ENCODE measurements around the gene NRXN3.

Gene NRXN3

GRCh38 chr14:79328863-79329262, 1158.7 kb downstream of the NRXN3 start:
- H3K36me3 ChIP-seq (ENCODE audit: control insufficient read depth in 2 of 2, insufficient read depth in 1 of 2, low read length in 2 of 2): no peaks in the 10 kb centered on the region
- H3K4me1 ChIP-seq (ENCODE audit: control insufficient read depth, insufficient read depth, low read length): peaks cover 46% of the 10 kb centered on the region
- TF ChIP-seq KLF7 (tag by site-specific recombination; IDR thresholded peaks at IDR 0.05; ENCODE audit: borderline replicate concordance) (no peak), BCL6B (tag by site-specific recombination; IDR thresholded peaks at IDR 0.05) (peak; percentile 59; the same call in 1 of the 2 replicates)
- ChIA-PET POLR2A (no interaction called here), CTCF (interaction anchor here (0.6 to 0.7 kb wide), 2 partner anchors 54 to 612 kb away, joined by 3 read pairs; no protein-coding TSS in a partner anchor)
- no peaks in the 10 kb centered on the region for H3K9me3 ChIP-seq (ENCODE audit: control insufficient read depth, insufficient read depth, low read depth, low read length)
- no peak overlapping the region for H3K27ac ChIP-seq (ENCODE audit: extremely low read depth, low read depth, low read length)
- H3K4me3 ChIP-seq (ENCODE audit: low read depth, low read length): no peak overlapping the region

DNA sequence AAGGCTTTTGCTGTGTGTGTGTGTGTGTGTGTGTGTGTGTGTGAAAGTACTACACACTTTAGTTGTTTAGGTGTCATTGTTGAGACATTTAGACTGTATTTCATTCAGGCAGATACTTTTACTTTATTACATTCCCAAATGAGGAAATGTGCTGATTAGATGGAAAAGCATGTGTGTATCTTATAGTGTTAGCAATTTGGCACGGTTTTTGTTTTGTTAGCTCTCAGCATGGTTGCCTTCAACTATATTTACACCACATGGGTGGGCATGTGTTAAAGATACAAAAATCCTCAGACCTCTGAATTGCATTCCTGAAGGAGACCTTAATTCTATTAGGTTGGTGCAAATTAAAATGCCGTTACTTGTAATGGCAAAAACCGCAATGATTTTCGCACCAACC, 1161.7 kb downstream of the NRXN3 start:
- H3K36me3 ChIP-seq (ENCODE audit: control insufficient read depth in 2 of 2, insufficient read depth in 1 of 2, low read length in 2 of 2): no peaks in the 10 kb centered on the region
- no peaks in the 10 kb centered on the region for H3K9me3 ChIP-seq (ENCODE audit: control insufficient read depth, insufficient read depth, low read depth, low read length)
- H3K4me1 ChIP-seq (ENCODE audit: control insufficient read depth, insufficient read depth, low read length): peaks cover 26% of the 10 kb centered on the region
- ChIA-PET CTCF (no interaction called here), POLR2A (no interaction called here)
- H3K27ac ChIP-seq (ENCODE audit: extremely low read depth, low read depth, low read length): no peak overlapping the region
- no peak overlapping the region for H3K4me3 ChIP-seq (ENCODE audit: low read depth, low read length)
- TF ChIP-seq ZNF843 (tag by site-specific recombination; IDR thresholded peaks at IDR 0.05): peak; percentile 59
- no peak for TF ChIP-seq ZSCAN16 (tag by site-specific recombination; IDR thresholded peaks at IDR 0.05)
- no peak for TF ChIP-seq ZNF341 (tag by site-specific recombination; IDR thresholded peaks at IDR 0.05; ENCODE audit: low read depth)
- TF ChIP-seq ZNF629 (tag by site-specific recombination; IDR thresholded peaks at IDR 0.05): no peak
- no peak for TF ChIP-seq ZNF639 (tag by site-specific recombination; IDR thresholded peaks at IDR 0.05)
- TF ChIP-seq ZNF701 (tag by site-specific recombination; IDR thresholded peaks at IDR 0.05): no peak
- TF ChIP-seq ZNF324 (tag by site-specific recombination; IDR thresholded peaks at IDR 0.05): no peak
- no peak for TF ChIP-seq BCL11A (tag by site-specific recombination; IDR thresholded peaks at IDR 0.05; ENCODE audit: low read depth)
- no peak for TF ChIP-seq ZNF76 (tag by site-specific recombination; IDR thresholded peaks at IDR 0.05; ENCODE audit: borderline replicate concordance, low read depth)
- no peak for TF ChIP-seq PRDM4 (tag by site-specific recombination; IDR thresholded peaks at IDR 0.05)
- TF ChIP-seq YY1 (tag by site-specific recombination; IDR thresholded peaks at IDR 0.05): no peak
- TF ChIP-seq ZNF302 (tag by site-specific recombination; IDR thresholded peaks at IDR 0.05; ENCODE audit: low read depth): no peak
- TF ChIP-seq ZNF292 (tag by site-specific recombination; IDR thresholded peaks at IDR 0.05; ENCODE audit: borderline replicate concordance, low read depth): no peak
- no peak for TF ChIP-seq ZNF544 (tag by site-specific recombination; IDR thresholded peaks at IDR 0.05)
- TF ChIP-seq, protein P1, sequence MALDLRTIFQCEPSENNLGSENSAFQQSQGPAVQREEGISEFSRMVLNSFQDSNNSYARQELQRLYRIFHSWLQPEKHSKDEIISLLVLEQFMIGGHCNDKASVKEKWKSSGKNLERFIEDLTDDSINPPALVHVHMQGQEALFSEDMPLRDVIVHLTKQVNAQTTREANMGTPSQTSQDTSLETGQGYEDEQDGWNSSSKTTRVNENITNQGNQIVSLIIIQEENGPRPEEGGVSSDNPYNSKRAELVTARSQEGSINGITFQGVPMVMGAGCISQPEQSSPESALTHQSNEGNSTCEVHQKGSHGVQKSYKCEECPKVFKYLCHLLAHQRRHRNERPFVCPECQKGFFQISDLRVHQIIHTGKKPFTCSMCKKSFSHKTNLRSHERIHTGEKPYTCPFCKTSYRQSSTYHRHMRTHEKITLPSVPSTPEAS (tag by site-specific recombination; IDR thresholded peaks at IDR 0.05): peak; percentile 43; the same call in 1 of the 2 replicates
- no peak for TF ChIP-seq ZNF521 (tag by site-specific recombination; IDR thresholded peaks at IDR 0.05)
- TF ChIP-seq INSM2 (tag by site-specific recombination; IDR thresholded peaks at IDR 0.05): no peak
- TF ChIP-seq PATZ1 (tag by site-specific recombination; IDR thresholded peaks at IDR 0.05): no peak
- TF ChIP-seq ZNF426 (tag by site-specific recombination; IDR thresholded peaks at IDR 0.05): no peak
- peak; percentile 34; the same call in 1 of the 2 replicates for TF ChIP-seq ZBTB44 (tag by site-specific recombination; IDR thresholded peaks at IDR 0.05)
- peak; percentile 16; the same call in 1 of the 2 replicates for TF ChIP-seq FEZF1 (tag by site-specific recombination; IDR thresholded peaks at IDR 0.05)
